ENCODE data around the gene KLHL28. TPM values are rescaled to one million over a fixed set of nuclear protein-coding genes. Genes with fewer than 3 reads are reported as not detected.

KLHL28 gene
- total and polyA plus RNA-seq, 11 donors, result 2.1 to 13.5 (median 10.2) TPM

DNA sequence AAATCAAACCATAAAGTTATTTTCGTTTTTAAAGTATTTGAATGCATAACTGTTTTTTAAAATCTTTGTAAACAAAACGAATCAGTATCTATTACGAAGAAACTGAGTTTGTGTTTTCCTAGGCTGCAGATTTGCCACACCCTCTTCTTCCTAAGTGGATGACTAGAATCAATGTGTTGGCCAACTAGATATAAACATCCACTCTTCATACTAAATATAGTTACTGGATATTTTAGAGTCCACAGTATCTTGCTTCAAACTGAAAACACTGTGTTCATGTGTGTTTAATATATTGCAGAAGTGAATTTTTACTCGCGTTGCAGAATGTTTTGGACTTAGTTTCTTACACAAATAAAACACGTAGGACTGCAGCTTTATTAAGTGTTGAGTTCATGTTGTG, 63.2 kb downstream of the KLHL28 start:
- intact Hi-C loops (cut with DNase I), result loop anchor here in 5 of 10 donors (5.0 kb wide), 4 partner anchors 64 to 354 kb away; partner anchors contain the start of genes KLHL28 (in 4 of the 5), TOGARAM1 (in 4 of the 5), MIS18BP1 (in 3 of the 5) and FANCM (in 1 of the 5)
- H3K36me3 ChIP-seq, result peaks cover 0 to 26% (median 0%) of the 10 kb centered on the region in 9 donors
- DNase-seq, result no peak
- peak overlapping the region; percentile 73 to 97 (median 90) for H3K4me3 ChIP-seq
- no peak for ATAC-seq
- peak overlapping the region; percentile 27 to 100 (median 99) for H3K27ac ChIP-seq
- 31 to 44% (median 38%) methylated on average over 6 of the region's 6 CpGs for whole genome bisulfite sequencing, 4 donors
- H3K9me3 ChIP-seq, result no peaks in the 10 kb centered on the region
- no peak for TF ChIP-seq POLR2A (IDR thresholded peaks at IDR 0.05)
- TF ChIP-seq, protein P1, sequence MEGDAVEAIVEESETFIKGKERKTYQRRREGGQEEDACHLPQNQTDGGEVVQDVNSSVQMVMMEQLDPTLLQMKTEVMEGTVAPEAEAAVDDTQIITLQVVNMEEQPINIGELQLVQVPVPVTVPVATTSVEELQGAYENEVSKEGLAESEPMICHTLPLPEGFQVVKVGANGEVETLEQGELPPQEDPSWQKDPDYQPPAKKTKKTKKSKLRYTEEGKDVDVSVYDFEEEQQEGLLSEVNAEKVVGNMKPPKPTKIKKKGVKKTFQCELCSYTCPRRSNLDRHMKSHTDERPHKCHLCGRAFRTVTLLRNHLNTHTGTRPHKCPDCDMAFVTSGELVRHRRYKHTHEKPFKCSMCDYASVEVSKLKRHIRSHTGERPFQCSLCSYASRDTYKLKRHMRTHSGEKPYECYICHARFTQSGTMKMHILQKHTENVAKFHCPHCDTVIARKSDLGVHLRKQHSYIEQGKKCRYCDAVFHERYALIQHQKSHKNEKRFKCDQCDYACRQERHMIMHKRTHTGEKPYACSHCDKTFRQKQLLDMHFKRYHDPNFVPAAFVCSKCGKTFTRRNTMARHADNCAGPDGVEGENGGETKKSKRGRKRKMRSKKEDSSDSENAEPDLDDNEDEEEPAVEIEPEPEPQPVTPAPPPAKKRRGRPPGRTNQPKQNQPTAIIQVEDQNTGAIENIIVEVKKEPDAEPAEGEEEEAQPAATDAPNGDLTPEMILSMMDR (IDR thresholded peaks at IDR 0.05), result no peak
- no peaks in the 10 kb centered on the region for H3K27me3 ChIP-seq
- peaks cover 0 to 35% (median 16%) of the 10 kb centered on the region in 12 donors for H3K4me1 ChIP-seq

DNA sequence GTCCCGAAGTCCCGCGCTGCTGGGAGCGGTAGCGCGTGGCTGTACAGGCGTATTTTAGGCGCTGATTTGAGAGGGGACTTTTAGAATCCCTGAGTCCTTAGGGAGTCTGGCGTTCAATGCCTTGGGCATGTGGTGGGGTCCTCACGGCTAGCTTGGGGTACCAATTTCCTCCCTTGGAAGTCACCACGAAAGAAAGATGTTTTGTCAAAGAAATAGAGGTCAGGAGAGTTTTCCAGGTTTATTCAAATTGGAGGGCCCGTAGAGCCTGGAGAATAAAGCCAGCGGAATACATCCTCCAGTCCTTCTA, 63.9 kb downstream of the KLHL28 start:
- Histone ChIP-seq H3K27ac (peak overlapping the region; percentile 94 to 100 (median 99)), H3K9me3 (no peaks in the 10 kb centered on the region), H3K36me3 (peaks cover 0 to 20% (median 0%) of the 10 kb centered on the region in 9 donors), H3K4me1 (peaks cover 0 to 35% (median 16%) of the 10 kb centered on the region in 12 donors), H3K4me3 (peak overlapping the region; percentile 73 to 97 (median 90)), H3K27me3 (no peaks in the 10 kb centered on the region)
- no peak for ATAC-seq
- TF ChIP-seq POLR2A (IDR thresholded peaks at IDR 0.05), result no peak
- TF ChIP-seq, protein P1 (IDR thresholded peaks at IDR 0.05), result no peak
- DNase-seq, result no peak
- 1 to 3% (median 2%) methylated on average over 9 to 13 of the region's 13 CpGs for WGBS, 4 donors
- intact Hi-C loops (cut with DNase I), result loop anchor here in 5 of 10 donors (2.0 to 5.0 kb wide), 7 partner anchors 65 to 355 kb away; partner anchors contain the start of genes TOGARAM1 (in 5 of the 5), KLHL28 (in 4 of the 5), MIS18BP1 (in 4 of the 5) and FANCM (in 2 of the 5)

DNA sequence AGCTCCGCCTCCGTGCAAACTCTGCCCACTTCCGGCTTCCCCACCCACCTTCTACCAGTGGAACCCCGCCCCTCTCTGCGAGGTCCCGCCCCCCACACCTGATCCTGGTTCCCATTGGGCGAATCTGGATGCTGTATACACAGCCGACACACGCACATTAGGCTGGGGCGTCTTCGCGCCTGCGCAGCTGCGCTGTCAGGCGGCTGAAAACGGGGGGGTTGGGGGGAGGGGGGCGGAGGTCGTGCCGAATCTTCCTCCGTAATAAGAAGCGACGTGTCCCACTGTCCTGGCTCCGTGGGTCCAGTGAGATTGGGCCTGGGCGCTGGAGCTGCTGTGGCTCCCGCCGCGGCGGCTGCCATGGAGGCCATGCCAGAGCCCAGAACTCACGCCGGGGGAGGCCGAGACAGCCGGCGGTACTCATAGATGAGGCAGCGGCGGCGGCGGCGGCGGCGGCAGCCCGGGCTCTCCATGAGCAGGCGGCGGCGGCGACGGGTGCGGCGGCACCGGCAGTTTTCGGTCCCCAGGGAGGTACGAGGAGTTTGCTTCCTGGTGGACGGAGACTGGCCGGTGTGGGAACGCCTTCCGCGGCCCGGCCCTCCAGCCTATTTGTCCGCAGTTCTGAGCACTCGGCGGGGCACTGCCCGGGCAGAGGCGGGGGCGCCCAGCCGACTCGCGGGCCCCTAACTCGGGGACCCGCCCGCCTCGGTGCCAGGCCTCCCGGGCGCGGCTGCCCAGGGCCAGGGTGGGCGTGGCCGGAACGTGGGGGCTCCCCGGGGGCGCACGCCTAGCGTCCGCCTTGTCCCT, 64.5 kb downstream of the KLHL28 start:
- no peaks in the 10 kb centered on the region for H3K27me3 ChIP-seq
- H3K4me3 ChIP-seq, result peak overlapping the region; percentile 73 to 97 (median 90)
- TF ChIP-seq, protein P1 (IDR thresholded peaks at IDR 0.05), result peak in 1 of 12 donors; percentile 4
- TF ChIP-seq POLR2A (IDR thresholded peaks at IDR 0.05), result peak in 1 of 2 donors; percentile 74
- peak; percentile 97 to 99 (median 98) for DNase-seq
- H3K36me3 ChIP-seq, result peaks cover 0 to 18% (median 0%) of the 10 kb centered on the region in 9 donors
- WGBS, 4 donors, result 0 to 1% (median 1%) methylated on average over 23 to 81 of the region's 81 CpGs
- peak overlapping the region; percentile 94 to 100 (median 99) for H3K27ac ChIP-seq
- H3K4me1 ChIP-seq, result peaks cover 0 to 34% (median 16%) of the 10 kb centered on the region in 12 donors
- peak; percentile 99 for ATAC-seq
- H3K9me3 ChIP-seq, result no peaks in the 10 kb centered on the region
- intact Hi-C loops (cut with DNase I), result loop anchor here in 5 of 10 donors (2.0 to 5.0 kb wide), 7 partner anchors 65 to 356 kb away; partner anchors contain the start of genes TOGARAM1 (in 5 of the 5), KLHL28 (in 4 of the 5), MIS18BP1 (in 4 of the 5) and FANCM (in 2 of the 5)

Measured in heart left ventricle (tissue), 16 donors.